WTC11 (cell line): Measurements from ENCODE around the gene ULK4. TPM values are rescaled to one million over a fixed set of nuclear protein-coding genes. Genes with fewer than 3 reads are reported as not detected.

Experiments
- ATAC-seq: fragments of 200-7000 bp; cut with Tn5 transposase; 2 replicates; pipeline ENCODE4 v1.10.0; 2021; ENCODE audit warnings: mild to moderate bottlenecking, moderate library complexity
- CTCF ChIA-PET: fragments of 300-600 bp; sonication (Branson Sonifier 250); formaldehyde crosslinking; loops from one replicate; lab custom pipeline; 2021; ENCODE audit warnings: antibody characterized with exemption; lab: Charles Lee
- POLR2A ChIA-PET: fragments of 350-600 bp; sonication (Branson Sonifier 250); formaldehyde crosslinking; loops from one replicate; lab custom pipeline; 2021; ENCODE audit warnings: antibody characterized with exemption; lab: Charles Lee
- DNase-seq: peaks from one replicate; pipeline ENCODE4 v3.0.0; 2021; ENCODE audit warnings: low spot score
- H3K27ac Mint-ChIP-seq: 2 replicates; pipeline ENCODE4 v1.8.0; 2021; ENCODE audit warnings: mixed read lengths
- H3K27me3 Mint-ChIP-seq: 2 replicates; pipeline ENCODE4 v1.8.0; 2021; ENCODE audit warnings: low read depth, mild to moderate bottlenecking, moderate library complexity, mixed read lengths
- H3K36me3 Mint-ChIP-seq: 2 replicates; pipeline ENCODE4 v1.8.0; 2021; ENCODE audit warnings: mixed read lengths
- H3K4me1 Mint-ChIP-seq: 2 replicates; pipeline ENCODE4 v1.8.0; 2022; ENCODE audit warnings: mixed read lengths
- H3K4me3 Mint-ChIP-seq: 2 replicates; pipeline ENCODE4 v1.8.0; 2021; ENCODE audit warnings: mild to moderate bottlenecking, moderate library complexity, mixed read lengths
- H3K9me3 Mint-ChIP-seq: 2 replicates; pipeline ENCODE4 v1.8.0; 2021; ENCODE audit warnings: mixed read lengths
- CREB1 ChIP-seq: sonication (generic); formaldehyde crosslinking; IDR thresholded peaks from 2 replicates; pipeline ENCODE4 v1.8.0; 2023; ENCODE audit warnings: mild to moderate bottlenecking, missing genetic modification reagents
- CREM ChIP-seq: sonication (generic); formaldehyde crosslinking; IDR thresholded peaks from 2 replicates; pipeline ENCODE4 v1.8.1; 2022; ENCODE audit warnings: mild to moderate bottlenecking, missing genetic modification reagents, moderate library complexity
- E2F1 ChIP-seq: sonication (generic); formaldehyde crosslinking; IDR thresholded peaks from 2 replicates; pipeline ENCODE4 v1.8.0; 2022; ENCODE audit warnings: mild to moderate bottlenecking, missing genetic modification reagents
- FOXK1 ChIP-seq: sonication (generic); formaldehyde crosslinking; IDR thresholded peaks from 2 replicates; pipeline ENCODE4 v1.8.0; 2022; ENCODE audit warnings: mild to moderate bottlenecking, moderate library complexity, missing genetic modification reagents
- GTF2I ChIP-seq: fragments of 250-450 bp; sonication (Bioruptor Pico); conservative IDR thresholded peaks from 2 replicates; pipeline ENCODE4 v1.4.0; 2021; ENCODE audit warnings: mild to moderate bottlenecking
- IRF1 ChIP-seq: sonication (generic); formaldehyde crosslinking; IDR thresholded peaks from 2 replicates; pipeline ENCODE4 v1.8.0; 2023; ENCODE audit warnings: missing genetic modification reagents
- MAX ChIP-seq: sonication (generic); formaldehyde crosslinking; IDR thresholded peaks from 2 replicates; pipeline ENCODE4 v1.8.0; 2022; ENCODE audit warnings: mild to moderate bottlenecking, missing genetic modification reagents
- MYBL2 ChIP-seq: sonication (generic); formaldehyde crosslinking; IDR thresholded peaks from 2 replicates; pipeline ENCODE4 v1.8.1; 2023; ENCODE audit warnings: mild to moderate bottlenecking, moderate library complexity, missing genetic modification reagents
- NFATC4 ChIP-seq: fragments of 250-450 bp; sonication (Bioruptor Pico); IDR thresholded peaks from 2 replicates; pipeline ENCODE4 v1.9.0; 2021; ENCODE audit warnings: mild to moderate bottlenecking
- NFYB ChIP-seq: sonication (generic); formaldehyde crosslinking; conservative IDR thresholded peaks from 2 replicates; pipeline ENCODE4 v1.8.0; 2022; ENCODE audit warnings: low read depth, missing genetic modification reagents
- PRDM15 ChIP-seq: sonication (generic); formaldehyde crosslinking; IDR thresholded peaks from 2 replicates; pipeline ENCODE4 v1.8.0; 2022; ENCODE audit warnings: missing genetic modification reagents
- SMAD3 ChIP-seq: sonication (generic); formaldehyde crosslinking; IDR thresholded peaks from 2 replicates; pipeline ENCODE4 v1.8.0; 2022; ENCODE audit warnings: missing genetic modification reagents, mild to moderate bottlenecking, borderline replicate concordance
- SOX15 ChIP-seq: fragments of 250-450 bp; sonication (Bioruptor Pico); IDR thresholded peaks from 2 replicates; pipeline ENCODE4 v1.9.0; 2021; ENCODE audit warnings: mild to moderate bottlenecking
- STAT6 ChIP-seq: sonication (generic); formaldehyde crosslinking; conservative IDR thresholded peaks from 2 replicates; pipeline ENCODE4 v1.8.1; 2023; ENCODE audit warnings: mild to moderate bottlenecking, low read depth, missing genetic modification reagents, moderate library complexity
- ZBTB21 ChIP-seq: sonication (generic); formaldehyde crosslinking; IDR thresholded peaks from 2 replicates; pipeline ENCODE4 v1.8.1; 2023; ENCODE audit warnings: mild to moderate bottlenecking, missing genetic modification reagents, borderline replicate concordance
- ZBTB43 ChIP-seq: sonication (generic); formaldehyde crosslinking; IDR thresholded peaks from 2 replicates; pipeline ENCODE4 v1.8.1; 2023; ENCODE audit warnings: mild to moderate bottlenecking, missing genetic modification reagents
- ZNF232 ChIP-seq: sonication (generic); formaldehyde crosslinking; IDR thresholded peaks from 2 replicates; pipeline ENCODE4 v1.8.0; 2022; ENCODE audit warnings: mild to moderate bottlenecking, missing genetic modification reagents
- ZNF263 ChIP-seq: sonication (generic); formaldehyde crosslinking; IDR thresholded peaks from 2 replicates; pipeline ENCODE4 v1.8.1; 2022; ENCODE audit warnings: low read depth, mild to moderate bottlenecking, moderate library complexity, missing genetic modification reagents
- ZNF317 ChIP-seq: sonication (generic); formaldehyde crosslinking; IDR thresholded peaks from 2 replicates; pipeline ENCODE4 v1.8.1; 2023; ENCODE audit warnings: low read depth, mild to moderate bottlenecking, moderate library complexity, missing genetic modification reagents, borderline replicate concordance
- ZNF423 ChIP-seq: fragments of 250-450 bp; sonication (Bioruptor Pico); IDR thresholded peaks from 2 replicates; pipeline ENCODE4 v2.1.2; 2022; ENCODE audit warnings: mild to moderate bottlenecking, moderate library complexity
- ZNF532 ChIP-seq: fragments of 250-450 bp; sonication (Bioruptor Pico); IDR thresholded peaks from 2 replicates; pipeline ENCODE4 v1.9.0; 2021; ENCODE audit warnings: mild to moderate bottlenecking, borderline replicate concordance
- total RNA-seq: library from RNA; stranded (reverse); gene quantifications from 3 replicates; pipeline ENCODE4 v1.2.3, GENCODE V29; 2021

Gene ULK4
- total RNA-seq, 1 experiment from 2014 or later: 9.2 TPM

GRCh38 chr3:41920406-41920965 lies 41.4 kb downstream of the ULK4 start:
- Mint-ChIP-seq H3K9me3 (no peaks in the 10 kb centered on the region), H3K4me1 (no peaks in the 10 kb centered on the region), H3K4me3 (no peak overlapping the region), H3K36me3 (no peaks in the 10 kb centered on the region)
- no peak for DNase-seq
- POLR2A ChIA-PET: no interaction called here
- TF ChIP-seq MYBL2 (CRISPR knock-in tag) (no peak), NFYB (CRISPR knock-in tag) (no peak), MAX (CRISPR knock-in tag) (no peak), FOXK1 (CRISPR knock-in tag) (no peak), IRF1 (CRISPR knock-in tag) (no peak), PRDM15 (CRISPR knock-in tag) (no peak), E2F1 (CRISPR knock-in tag) (no peak), ZBTB21 (CRISPR knock-in tag) (no peak), SMAD3 (CRISPR knock-in tag) (no peak), ZNF317 (no peak), CREB1 (CRISPR knock-in tag) (no peak)
- TF ChIP-seq, all 79 proteins: peak for 0
- Mint-ChIP-seq H3K27ac (peak overlapping the region; percentile 54; the same call in 1 of the 2 replicates), H3K27me3 (no peaks in the 10 kb centered on the region)
- CTCF ChIA-PET: interaction anchor here (1.2 kb wide), 1 partner anchor 179 kb away, joined by 4 read pairs; no protein-coding TSS in a partner anchor
- ATAC-seq: no peak

- Mint-ChIP-seq H3K27me3 (no peaks in the 10 kb centered on the region), H3K4me1 (no peaks in the 10 kb centered on the region), H3K36me3 (peaks cover 18% of the 10 kb centered on the region), H3K4me3 (no peak overlapping the region), H3K27ac (no peak overlapping the region), H3K9me3 (no peaks in the 10 kb centered on the region)
- ChIA-PET POLR2A (no interaction called here), CTCF (no interaction called here)
- no peak for ATAC-seq
- TF ChIP-seq ZNF423 (CRISPR knock-in tag) (no peak), SMAD3 (CRISPR knock-in tag) (no peak), SOX15 (CRISPR knock-in tag) (no peak), ZNF232 (CRISPR knock-in tag) (no peak), STAT6 (CRISPR knock-in tag) (no peak), CREM (CRISPR knock-in tag) (no peak), GTF2I (CRISPR knock-in tag) (no peak), NFYB (CRISPR knock-in tag) (no peak), ZNF532 (CRISPR knock-in tag) (no peak), ZBTB43 (CRISPR knock-in tag) (no peak), ZNF263 (CRISPR knock-in tag) (no peak), NFATC4 (CRISPR knock-in tag) (no peak)
- DNase-seq: no peak
Measured at GRCh38 chr3:41915353-41915752, 46.5 kb downstream of the ULK4 start.
